A549 (cell line): ENCODE data around the gene JAML.

Source experiments
- CHD2 ChIP-seq: fragments of 150-350 bp; IDR thresholded peaks from 2 replicates; pipeline ENCODE4 v1.6.1; 2014; ENCODE audit warnings: low read length; ENCODE audit not compliant: partially characterized antibody
- MYC ChIP-seq: IDR thresholded peaks from 2 replicates; pipeline ENCODE4 v1.6.1; 2012; ENCODE audit warnings: mild to moderate bottlenecking, inconsistent platforms, low read length, improper control_type of control experiment, borderline replicate concordance
- POLR2A ChIP-seq: IDR thresholded peaks from 2 replicates; pipeline ENCODE4 v1.6.1; 2012; ENCODE audit warnings: mild to moderate bottlenecking, low read length
- RAD21 ChIP-seq, 2 experiments: fragments of >200 bp in 1 of 2; sonication (Bioruptor Twin) in 1 of 2; formaldehyde crosslinking in 1 of 2; IDR thresholded peaks in 1 of 2; conservative IDR thresholded peaks in 1 of 2; 2 replicates in 1 of 2; 3 replicates in 1 of 2; pipeline ENCODE4 v1.6.1; 2012 to 2018; ENCODE audit warnings: inconsistent platforms in 1 of 2
- TF ChIP-seq, protein P1 (sequence below): fragments of >200 bp; sonication (Bioruptor Twin); formaldehyde crosslinking; IDR thresholded peaks from 3 replicates; pipeline ENCODE4 v1.5.1; 2016

DNA sequence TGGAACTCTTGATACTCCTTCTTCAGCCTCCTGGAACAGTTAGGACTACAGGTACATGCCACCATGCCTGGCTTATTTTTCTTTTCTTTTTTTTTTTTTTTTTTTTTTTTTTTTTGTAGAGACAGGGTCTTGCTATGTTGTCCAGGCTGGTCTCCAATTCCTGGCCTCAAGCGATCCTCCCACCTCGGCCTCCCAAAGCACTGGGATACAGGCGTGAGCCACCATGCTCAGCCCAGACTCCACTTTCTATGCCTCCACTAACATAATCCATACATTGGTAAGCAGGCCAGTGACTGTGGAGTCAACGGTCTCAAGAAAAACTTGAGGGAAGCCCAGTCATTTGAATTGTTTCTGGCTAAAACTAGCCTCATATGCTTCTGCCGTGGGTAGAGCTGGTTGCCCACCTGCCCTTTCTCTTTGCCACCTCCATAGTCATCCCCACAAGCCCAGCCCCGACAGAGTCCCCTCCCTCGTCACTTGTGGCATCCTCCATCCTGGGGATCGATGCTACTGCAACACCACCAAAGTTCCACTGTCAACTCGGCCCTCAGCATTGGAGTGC is 50.7 kb downstream of the JAML start:
- TF ChIP-seq RAD21 (conservative IDR thresholded peaks at IDR 0.05 in 1 of 2, IDR thresholded peaks at IDR 0.05 in 1 of 2) (no peak), POLR2A (no peak), CHD2 (no peak), MYC (no peak)
- TF ChIP-seq, protein P1, sequence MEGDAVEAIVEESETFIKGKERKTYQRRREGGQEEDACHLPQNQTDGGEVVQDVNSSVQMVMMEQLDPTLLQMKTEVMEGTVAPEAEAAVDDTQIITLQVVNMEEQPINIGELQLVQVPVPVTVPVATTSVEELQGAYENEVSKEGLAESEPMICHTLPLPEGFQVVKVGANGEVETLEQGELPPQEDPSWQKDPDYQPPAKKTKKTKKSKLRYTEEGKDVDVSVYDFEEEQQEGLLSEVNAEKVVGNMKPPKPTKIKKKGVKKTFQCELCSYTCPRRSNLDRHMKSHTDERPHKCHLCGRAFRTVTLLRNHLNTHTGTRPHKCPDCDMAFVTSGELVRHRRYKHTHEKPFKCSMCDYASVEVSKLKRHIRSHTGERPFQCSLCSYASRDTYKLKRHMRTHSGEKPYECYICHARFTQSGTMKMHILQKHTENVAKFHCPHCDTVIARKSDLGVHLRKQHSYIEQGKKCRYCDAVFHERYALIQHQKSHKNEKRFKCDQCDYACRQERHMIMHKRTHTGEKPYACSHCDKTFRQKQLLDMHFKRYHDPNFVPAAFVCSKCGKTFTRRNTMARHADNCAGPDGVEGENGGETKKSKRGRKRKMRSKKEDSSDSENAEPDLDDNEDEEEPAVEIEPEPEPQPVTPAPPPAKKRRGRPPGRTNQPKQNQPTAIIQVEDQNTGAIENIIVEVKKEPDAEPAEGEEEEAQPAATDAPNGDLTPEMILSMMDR = no peak
